GM19025 (cell line): ENCODE results near the gene UBTF.
A peak's percentile ranks its signal among the peaks of the same experiment; 100 is the strongest.

Experiments used
- ATAC-seq: cut with Tn5 transposase; IDR thresholded peaks from one replicate; pipeline ENCODE4 v1.9.1; 2021; ENCODE audit warnings: mild to moderate bottlenecking, low read depth, moderate library complexity; ENCODE audit not compliant: unreplicated experiment

UBTF gene

DNA sequence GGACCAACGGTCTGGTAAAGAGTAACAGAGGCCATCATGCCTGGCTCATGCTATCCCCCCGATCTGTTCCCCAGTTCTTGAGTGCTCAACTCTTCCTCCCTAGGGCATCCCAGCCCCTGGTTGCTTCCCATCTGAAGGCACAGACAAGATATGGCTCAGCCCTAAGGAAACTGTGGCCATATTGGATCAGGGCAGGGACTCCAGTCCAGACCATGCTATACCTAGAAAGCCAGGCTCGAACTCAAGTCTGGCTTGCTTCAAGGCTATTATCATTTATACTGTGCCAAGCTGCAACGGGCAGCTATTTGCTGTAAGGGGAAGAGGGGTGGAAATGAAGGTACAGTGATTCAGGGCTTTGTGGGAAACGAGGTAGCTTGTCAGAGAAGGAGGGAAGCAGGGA, 2.8 kb downstream of the UBTF start:
- no peak for ATAC-seq

DNA sequence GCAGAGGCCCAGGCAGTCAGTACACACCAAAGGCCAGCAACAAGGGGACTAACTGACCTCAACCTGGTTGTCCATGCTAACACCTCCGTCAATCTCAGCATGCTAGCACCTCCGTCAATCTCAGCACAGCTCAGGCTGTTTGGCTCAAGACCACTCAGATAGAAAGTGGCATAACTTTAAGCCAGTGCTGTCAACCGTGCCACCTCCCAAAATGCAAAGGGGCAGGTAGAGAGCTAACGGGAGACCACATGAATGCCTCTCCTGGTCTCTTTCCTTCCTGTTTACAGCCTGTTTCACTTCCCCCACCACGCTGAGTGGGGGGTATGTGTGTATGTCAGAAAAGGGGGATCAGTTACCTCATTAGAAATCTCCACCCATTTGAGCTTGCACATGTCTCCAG, 3.3 kb downstream of the UBTF start:
- ATAC-seq: no peak

DNA sequence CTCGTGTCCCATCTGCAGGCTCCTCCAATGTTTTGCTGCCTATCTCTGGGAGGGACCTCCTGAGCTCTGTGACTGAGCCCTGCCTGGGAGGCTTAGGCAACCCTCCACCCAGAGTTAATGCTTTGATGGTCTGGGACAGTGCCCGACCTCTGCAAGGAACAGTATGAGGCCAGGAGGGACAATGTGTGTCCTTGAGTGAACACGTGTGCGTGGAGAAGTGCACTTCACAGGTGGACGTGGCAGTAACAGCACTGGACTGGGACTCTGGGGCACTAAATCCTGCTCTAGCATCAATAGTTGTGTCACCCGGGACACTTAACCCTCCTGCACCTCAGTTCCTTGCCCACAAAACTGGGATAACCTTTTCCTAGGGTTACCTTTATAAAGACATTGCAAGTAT, 4.6 kb downstream of the UBTF start:
- ATAC-seq: no peak

DNA sequence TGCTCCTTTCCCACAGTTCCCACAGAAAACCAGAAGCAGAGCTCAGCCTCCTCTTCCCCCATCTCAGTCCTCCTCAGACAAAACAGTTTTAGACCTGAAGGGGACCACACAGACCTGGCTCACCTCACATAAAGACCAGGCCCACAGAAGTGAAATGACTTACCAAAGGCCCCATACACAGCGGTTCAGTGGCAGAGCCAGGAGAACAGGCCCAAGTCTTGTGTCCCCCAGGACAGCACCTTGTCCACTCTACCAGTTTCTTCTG, 5.3 kb downstream of the UBTF start:
- no peak for ATAC-seq

DNA sequence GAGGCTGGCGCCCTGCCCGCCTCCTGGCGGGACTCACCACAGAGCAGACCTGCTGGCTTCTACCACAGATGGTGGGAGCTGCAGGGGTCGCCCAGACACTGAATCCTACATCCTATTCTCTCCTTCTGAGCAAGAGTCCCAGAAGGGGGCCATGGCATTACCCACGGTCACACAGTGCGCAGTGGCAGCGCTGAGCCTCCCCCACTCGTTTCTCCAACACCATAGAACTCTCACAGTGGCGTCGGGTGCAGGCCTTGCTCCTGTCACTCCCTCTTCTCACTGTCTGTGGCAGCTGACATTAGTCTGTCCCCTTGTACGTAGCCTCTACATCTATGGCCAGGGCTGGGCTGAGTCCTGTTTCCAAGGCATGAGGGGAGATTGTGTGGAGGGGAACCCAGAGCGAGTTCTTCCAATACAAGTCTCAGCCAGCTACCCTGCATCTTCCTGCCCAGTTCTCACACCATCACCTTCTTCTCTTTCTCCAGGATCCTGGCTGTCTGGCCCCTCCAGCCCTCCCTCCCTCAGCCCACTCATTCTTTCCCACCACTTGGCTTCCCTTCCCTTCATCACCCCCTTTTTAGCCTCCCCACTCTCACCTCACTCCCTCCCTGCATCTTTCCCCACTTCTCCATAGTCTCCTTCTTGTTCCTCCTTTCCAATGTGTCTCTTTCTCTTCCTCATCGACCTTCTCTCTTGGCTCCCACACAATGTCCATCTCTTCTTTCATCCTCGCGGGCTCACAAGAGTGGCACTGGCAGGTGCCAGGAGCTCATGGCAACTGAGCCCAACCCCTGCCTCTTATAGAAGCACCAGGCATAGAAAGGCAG, 5.9 kb downstream of the UBTF start:
- no peak for ATAC-seq

DNA sequence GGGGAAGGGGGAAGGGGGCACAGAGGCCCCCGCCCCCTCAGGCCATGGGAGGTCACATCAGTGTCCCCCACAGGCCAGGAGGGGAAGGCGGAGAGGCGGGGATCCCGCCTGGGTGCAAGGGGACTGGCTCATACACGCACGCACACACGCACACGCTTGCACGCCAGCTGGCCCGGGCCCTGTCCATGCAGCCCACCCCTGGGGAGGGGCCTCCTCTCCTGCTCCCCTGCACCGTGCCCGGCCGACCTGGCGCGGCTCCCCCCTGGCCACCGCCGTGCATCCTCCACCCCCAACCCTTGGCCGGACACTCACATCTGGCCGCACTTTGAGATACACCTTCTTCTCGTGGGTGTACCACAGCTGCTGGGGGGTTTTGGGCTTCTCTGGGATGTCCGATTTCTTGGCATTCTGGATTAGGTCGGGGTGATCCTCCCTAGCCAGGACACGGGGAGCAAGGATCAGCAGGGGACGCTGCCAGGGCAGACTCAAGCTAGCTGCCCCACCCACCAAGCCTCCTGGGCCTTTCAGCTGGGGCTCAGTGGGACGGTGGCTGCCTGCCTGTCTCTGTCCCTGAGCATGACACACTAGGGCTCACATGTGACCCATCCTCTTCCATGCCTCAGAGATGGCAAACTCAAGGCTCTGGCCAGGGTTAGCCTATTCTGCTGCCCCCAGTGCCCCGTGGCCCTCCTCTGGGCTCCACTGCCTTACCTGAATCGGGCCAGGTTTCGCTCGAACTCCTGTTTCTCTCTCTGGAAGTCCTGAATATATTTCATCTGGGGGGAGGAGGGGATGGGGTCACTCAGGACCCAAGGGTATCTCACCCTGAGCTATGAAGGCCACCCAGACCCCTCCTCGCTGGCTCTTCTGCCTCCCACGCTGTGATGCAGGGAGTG, 6.7 kb downstream of the UBTF start:
- no peak for ATAC-seq

DNA sequence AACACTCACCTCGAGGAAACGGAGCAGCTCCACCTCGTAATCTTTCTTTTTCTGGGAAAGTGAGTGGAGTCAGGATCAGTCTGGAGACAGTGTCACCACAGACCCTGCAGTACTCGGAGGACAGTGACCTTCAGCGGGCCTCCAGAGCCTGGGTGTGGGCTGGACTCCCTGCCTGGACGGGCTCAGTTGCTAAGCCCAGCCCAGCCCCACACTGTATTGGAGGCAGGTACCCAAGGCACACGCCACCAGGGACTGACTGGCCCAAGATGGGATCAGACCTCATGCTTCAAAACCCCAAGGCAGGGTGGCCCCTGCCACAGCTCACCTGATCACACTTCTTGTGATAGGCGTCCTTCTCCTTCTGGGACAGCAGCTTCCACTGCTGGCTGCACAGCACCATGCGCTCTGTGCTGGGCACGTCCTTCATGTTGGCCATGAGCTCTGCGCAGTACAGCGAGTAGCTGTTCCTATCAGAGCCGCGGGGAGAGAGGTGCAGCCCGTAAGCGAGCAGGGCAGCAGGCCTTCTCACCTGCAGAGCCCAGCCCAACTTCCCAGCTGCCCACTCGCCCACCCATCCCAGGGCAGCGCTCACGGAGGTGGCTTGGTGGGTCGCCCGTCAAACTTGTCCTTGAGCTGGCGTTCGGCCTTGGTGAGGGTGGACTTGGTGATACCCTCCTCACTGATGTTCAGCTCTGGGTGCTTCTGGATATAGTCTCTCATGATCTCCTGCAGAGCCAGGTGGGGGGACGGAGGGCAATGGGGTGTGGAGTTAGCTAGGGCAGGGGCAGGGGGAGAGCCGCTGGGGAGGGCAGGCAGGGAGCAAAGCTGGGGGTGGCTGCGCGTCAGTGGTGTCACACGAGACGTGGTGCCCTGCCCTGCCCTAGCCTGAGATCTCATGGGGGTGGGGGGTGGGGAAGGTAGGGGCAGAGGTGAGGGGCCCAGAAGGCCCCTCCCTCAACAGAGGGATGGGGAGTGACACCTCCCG, 7.9 kb downstream of the UBTF start:
- ATAC-seq: no peak

DNA sequence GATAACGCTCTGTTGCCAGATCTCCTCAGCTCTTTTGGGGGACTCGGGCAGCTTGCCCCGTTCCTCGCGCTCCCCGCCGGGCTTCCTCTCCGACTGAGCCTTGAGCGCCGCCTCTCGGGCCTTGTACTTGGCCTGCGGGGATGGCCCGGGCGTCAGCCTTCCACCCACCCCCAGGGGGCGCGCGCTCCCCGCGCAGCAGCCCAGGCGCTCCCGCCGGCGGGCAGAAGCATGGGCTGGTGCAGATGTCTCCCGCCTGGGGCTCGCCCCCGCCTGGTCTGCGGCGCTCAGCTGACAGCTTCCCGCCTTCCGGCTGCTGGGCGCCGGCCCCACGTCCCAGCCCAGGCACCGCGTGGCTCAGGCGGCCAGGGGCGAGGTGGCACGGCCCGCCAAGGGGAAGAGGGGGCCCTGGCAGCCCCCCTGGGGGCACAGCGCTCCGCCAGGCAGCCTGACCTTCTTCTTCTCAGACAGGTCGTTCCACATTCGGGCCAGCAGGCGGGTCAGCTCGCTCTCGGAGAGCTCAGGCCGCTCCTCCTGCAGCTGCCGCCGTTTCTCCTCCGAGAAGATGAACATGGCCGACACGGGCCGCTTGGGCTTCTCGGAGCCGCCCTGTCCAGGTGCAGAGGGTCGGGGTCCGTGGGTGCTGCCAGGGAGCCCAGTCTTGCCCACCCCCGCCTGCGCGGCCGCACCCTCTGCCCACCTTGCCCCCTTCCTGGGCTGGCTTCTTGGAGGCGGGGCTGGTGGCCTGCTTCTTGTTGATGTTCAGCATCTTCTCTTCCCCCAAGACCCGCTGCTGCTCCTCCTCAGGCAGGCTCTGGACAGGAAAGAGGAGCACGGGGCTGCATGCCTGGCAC, 8.9 kb downstream of the UBTF start:
- peak; percentile 71 for ATAC-seq

DNA sequence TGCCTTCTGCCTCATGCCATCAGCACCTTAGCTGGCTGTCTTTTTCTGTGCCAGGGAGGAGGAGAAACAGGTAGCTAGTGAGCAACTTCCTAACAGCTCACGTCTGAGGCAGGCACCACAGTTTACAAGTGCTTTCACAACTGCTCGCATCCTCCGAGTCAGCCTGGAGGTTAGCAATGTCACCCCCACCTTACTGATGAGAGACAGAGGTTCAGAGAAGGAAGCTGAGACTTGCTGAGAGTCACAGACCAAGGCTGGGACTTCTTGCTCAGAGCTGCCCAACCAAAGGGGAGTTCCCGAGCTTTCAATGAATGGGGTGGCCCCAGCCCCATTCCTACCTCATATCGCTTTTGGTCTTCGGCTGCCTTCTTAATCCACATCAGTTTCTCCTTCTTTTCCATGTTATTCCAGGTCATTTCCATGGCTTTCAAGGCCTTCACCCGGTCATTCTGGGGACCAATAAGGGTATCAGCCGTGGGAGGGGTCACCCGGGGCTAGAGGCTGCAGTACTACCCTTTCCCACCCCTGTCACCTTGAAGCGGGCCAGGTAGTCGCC, 9.6 kb downstream of the UBTF start:
- ATAC-seq: peak; percentile 23

DNA sequence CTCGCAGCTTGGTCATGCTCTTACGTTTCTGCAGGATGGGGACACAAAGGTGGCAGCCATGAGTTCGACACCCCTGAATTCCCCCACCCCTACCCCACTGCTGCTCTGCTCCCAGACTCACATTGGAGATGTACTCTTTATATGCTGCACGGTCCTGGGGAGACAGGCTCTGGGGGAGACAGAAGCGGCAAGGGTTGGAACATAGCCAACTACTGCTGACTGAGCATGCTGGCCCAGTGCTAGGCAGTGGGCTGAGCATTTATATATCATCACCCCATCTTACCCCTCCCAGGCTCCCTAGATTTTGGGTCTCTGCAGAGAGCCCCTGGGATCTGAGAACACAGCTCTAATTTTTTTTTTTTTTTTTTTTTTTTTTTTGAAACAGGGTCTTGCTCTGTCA, 11.7 kb downstream of the UBTF start:
- no peak for ATAC-seq

DNA sequence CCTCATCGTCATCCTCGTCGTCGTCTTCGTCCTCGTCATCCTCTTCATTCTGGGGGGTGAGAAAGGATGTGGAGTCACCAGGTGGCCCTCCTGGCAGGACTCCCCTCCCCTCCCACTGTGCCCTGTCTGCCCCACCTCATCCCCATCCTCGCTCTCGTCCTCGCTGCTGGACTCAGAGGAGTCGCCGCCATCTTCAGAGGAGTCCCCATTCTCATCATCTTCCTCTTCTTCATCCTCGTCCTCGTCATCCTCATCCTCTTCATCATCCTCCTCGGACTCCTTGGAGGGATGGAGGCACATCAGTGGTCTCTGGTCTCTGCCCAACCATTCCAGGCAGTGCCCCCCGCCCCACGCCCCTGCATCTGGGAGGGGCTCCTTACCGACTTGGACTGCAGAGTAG, 12.2 kb downstream of the UBTF start:
- ATAC-seq: no peak

DNA sequence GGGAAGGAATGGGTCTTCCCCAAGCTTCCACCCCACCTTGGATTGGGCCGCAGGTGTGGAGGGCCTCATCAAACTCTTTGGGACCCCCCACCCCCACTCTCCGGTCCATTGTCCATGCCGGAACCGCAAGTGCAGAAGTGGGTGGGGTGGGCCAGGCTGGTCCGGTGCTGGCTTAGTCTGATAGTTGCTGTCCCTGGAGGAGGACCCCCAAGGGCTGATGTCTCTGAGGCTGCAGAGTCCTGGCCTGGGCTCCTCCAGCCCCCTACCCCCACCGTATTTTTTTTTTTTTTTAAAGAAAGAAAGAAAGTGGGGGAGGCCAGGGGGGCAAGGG, 12.7 kb downstream of the UBTF start:
- ATAC-seq: no peak

DNA sequence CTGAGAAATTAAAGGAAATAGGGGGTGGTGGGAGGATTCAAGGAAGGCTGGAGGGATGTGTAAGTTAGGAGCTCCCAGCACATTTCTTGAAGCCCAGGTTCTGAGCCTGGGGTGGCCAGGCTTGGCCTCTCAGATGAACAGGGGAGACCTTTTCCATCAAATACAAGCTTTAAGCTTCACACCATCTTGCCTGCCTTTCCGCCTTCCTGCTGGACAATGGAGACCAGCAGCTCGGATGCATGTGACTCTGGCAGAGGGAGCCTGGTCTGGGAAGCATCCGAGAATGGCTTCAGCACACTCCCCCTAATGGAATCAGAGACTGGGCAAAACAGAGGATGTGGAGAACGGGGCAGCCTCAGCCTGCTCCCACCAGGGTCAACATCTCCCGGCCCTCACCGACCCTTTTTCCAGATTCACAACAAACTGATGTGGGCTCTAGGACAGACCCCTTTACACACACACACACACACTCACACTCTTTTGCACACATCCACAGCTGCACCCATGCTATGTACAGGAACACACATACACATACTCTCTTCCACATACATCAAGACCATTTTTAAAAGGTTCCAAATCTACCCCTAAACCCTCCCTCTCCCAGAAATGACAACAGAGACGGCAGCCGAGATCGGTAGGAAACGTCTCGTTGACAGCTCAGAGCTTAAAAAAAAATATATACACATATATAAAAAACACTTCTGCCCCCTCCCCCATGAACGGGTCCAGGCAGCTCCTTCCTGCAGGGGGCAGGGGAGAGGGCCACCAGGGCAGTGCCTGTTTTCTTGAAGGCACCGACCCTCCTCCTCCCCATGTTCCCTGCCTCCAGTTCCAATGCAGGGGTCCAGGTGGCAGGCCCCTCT, 13.3 kb downstream of the UBTF start:
- no peak for ATAC-seq

DNA sequence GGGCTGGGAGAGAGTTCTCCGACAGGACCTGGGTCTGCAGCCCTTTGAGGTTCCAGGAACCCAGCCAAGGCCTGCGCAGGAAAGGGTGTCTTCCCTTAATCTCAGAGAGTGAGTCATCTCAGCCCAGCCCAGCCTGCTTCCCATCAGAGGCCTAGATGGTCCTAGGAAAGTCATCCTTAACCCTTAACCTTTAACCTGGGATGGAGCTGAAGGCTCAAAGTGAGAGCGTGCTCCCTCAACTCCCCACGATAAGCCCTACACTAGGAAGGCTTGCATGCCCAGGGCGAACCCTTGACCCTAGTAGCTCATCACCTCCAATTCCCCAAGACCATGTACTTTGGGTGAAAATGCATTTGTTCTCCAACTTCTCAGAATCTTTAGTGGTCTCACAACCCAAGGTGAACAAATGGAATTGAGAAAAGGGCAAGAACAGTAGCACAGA, 15.0 kb downstream of the UBTF start:
- no peak for ATAC-seq

DNA sequence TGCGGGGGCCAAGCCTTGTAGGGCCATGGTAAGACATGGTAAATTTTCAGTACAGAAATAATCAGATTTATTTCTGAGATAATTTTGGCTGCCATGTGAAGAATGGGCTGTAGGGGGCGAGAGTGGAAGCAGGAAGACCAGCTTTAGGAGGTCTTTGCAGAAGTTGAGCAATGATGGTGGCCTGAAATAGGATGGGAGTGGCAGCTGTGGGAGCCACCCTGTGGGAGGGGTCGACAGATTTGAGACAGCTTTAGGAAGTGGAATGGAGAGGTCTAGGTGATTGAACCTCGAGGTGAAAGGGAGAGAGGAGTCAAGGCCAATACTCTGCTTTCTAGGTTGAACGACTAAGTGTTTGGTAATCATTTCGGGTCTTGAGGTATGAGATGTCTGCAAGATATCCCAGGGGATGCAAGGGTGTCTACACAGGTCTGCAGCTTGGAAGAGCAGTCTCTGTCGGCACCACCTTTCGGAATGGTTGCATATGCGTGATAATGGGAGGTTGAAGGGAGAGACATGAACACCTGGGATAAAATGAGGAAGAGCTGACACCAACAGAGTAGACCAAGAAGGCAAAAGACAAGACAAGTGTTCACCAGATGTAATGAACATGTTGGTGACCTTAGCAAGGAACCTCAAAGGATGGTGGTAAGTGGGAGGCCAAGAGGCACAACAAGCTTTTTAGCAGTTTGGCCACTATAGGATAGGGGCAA, 15.6 kb downstream of the UBTF start:
- ATAC-seq: no peak

DNA sequence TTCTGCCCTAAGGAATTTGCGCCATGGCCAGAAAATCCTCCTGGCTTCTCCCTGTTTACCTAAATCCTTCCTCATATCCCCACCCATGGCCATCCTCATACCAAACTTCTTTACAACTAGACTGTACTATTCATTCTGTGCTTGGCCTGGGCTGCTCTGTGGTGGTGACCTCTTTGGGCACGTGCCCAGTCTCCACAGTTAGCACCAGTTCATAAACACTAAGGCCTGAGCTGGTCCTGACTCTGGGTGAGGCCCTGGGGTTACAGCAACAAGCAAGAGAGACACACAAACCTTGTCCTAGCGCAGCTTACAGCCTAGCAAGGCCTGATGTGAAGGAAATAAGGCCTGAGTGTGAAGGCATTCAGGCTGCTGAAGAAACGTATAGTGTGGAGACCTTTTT, 16.7 kb downstream of the UBTF start:
- ATAC-seq: no peak

DNA sequence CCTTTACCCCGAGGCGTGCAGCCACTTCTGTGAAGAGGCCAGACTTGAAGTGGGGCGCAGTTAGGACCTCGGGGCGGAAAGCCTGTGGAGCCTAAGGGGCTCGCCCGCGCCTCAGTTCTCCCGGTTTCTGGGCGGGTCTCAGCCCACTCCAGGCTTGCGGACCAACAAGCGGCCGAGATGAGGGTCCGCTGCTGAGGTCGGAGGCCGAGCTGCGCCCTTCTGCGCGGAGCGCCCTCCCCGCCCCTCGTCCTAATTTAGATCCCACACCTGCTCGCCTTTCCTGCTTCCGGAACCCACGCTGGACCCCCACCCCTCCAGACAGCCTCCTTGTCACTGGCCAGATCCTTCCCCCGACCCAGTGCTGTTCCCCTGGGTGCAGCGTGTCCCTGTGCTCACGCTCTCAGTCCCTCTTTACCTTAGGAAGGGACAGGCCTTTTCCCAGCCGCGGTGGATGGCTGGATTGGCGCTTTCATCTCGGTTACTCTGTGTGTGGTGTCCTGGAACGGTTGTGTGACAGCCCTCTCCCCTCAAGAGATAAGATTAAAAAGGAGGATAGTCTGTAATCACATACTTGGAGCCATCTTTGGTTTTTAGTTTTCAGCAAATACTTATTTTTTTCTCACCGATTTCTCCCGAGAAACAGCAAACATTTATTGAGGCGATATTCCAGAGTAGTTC, 18.9 kb downstream of the UBTF start:
- no peak for ATAC-seq
